SK-N-SH (cell line): ENCODE results near the gene PEAK1. TPM values are rescaled to one million over a fixed set of nuclear protein-coding genes. Genes with fewer than 3 reads are reported as not detected.

Experiments
- CTCF ChIA-PET: fragments of 300-600, 350-600 bp; formaldehyde crosslinking; extraction: SDS; loops from one replicate; lab custom pipeline; 2021; lab: Yijun Ruan, JAX
- POLR2A ChIA-PET: fragments of 350-600 bp; sonication (Branson Sonifier 250); formaldehyde crosslinking; extraction: SDS; loops from one replicate; lab custom pipeline; 2020; ENCODE audit warnings: antibody characterized with exemption, inconsistent platforms; lab: Yijun Ruan, JAX
- DNase-seq: peaks from one replicate; pipeline ENCODE4 v3.0.0; 2012
- H2AFZ ChIP-seq: fragments of 200-600 bp; sonication (generic); 2 replicates; pipeline ENCODE4 v1.8.1; 2016; ENCODE audit warnings: antibody characterized with exemption, mild to moderate bottlenecking, low read depth
- H3F3A ChIP-seq: fragments of 200-600 bp; sonication (generic); replicated peaks from 2 replicates; pipeline ENCODE3; 2016; ENCODE audit warnings: antibody characterized with exemption, mild to moderate bottlenecking; ENCODE audit not compliant: insufficient read depth
- H3K27ac ChIP-seq, 2 experiments: fragments of 200-500 bp in 1 of 2; fragments of 200-600 bp in 1 of 2; sonication (Bioruptor generic) in 1 of 2; sonication (generic), shearing (Covaris generic) in 1 of 2; 2 replicates each; pipeline versions ENCODE4 v1.5.1 to v1.6.1; 2014 to 2016; ENCODE audit warnings: low read depth in 2 of 2, inconsistent platforms in 1 of 2, low read length in 1 of 2, mild to moderate bottlenecking in 1 of 2, mixed read lengths in 1 of 2
- H3K27me3 ChIP-seq: fragments of 200-600 bp; sonication (generic), shearing (Covaris generic); 2 replicates; pipeline ENCODE4 v1.6.1; 2016; ENCODE audit warnings: mixed run types; ENCODE audit not compliant: insufficient read depth
- H3K36me3 ChIP-seq, 2 experiments: fragments of 200-500 bp in 1 of 2; fragments of 200-600 bp in 1 of 2; sonication (Bioruptor generic) in 1 of 2; sonication (generic) in 1 of 2; replicated peaks in 1 of 2; 2 replicates each; pipeline versions ENCODE3 to v1.5.1; 2014 to 2016; ENCODE audit warnings: low read length in 1 of 2, mild to moderate bottlenecking in 1 of 2; ENCODE audit not compliant: insufficient read depth in 2 of 2, control insufficient read depth in 1 of 2
- H3K4me1 ChIP-seq, 2 experiments: fragments of 200-500 bp in 1 of 2; fragments of 200-600 bp in 1 of 2; sonication (Bioruptor generic) in 1 of 2; sonication (generic), shearing (Covaris generic) in 1 of 2; 2 replicates each; pipeline versions ENCODE4 v1.5.1 to v1.6.1; 2014 to 2016; ENCODE audit warnings: low read depth in 1 of 2, low read length in 1 of 2, mixed run types in 1 of 2; ENCODE audit not compliant: insufficient read depth in 2 of 2, control insufficient read depth in 1 of 2
- H3K4me2 ChIP-seq: fragments of 200-600 bp; sonication (generic), shearing (Covaris generic); 2 replicates; pipeline ENCODE4 v1.6.1; 2017; ENCODE audit warnings: mixed run types
- H3K4me3 ChIP-seq, 2 experiments: fragments of 200-500 bp in 1 of 2; fragments of 200-600 bp in 1 of 2; sonication (Bioruptor generic) in 1 of 2; sonication (generic), shearing (Covaris generic) in 1 of 2; 2 replicates each; pipeline versions ENCODE4 v1.5.1 to v1.8.1; 2014 to 2016; ENCODE audit warnings: low read depth in 2 of 2, inconsistent platforms in 1 of 2, low read length in 1 of 2, mild to moderate bottlenecking in 1 of 2, mixed read lengths in 1 of 2, moderate library complexity in 1 of 2
- H3K79me2 ChIP-seq: fragments of 200-600 bp; sonication (generic); 2 replicates; pipeline ENCODE4 v1.8.1; 2017; ENCODE audit warnings: mild to moderate bottlenecking; ENCODE audit not compliant: insufficient read depth
- H3K9ac ChIP-seq: fragments of 200-600 bp; sonication (generic); 2 replicates; pipeline ENCODE4 v1.6.1; 2017; ENCODE audit warnings: mixed run types
- H3K9me2 ChIP-seq: fragments of 200-600 bp; sonication (generic); 2 replicates; pipeline ENCODE4 v1.6.1; 2017; ENCODE audit warnings: mixed run types
- H3K9me3 ChIP-seq: fragments of 200-600 bp; sonication (generic); 2 replicates; pipeline ENCODE4 v1.6.1; 2017; ENCODE audit warnings: mixed run types, mild to moderate bottlenecking, moderate library complexity
- H4K20me1 ChIP-seq: fragments of 200-600 bp; sonication (generic); 2 replicates; pipeline ENCODE4 v1.6.1; 2017; ENCODE audit warnings: mild to moderate bottlenecking, mixed run types; ENCODE audit not compliant: insufficient read depth
- CHD2 ChIP-seq: fragments of 150-350 bp; IDR thresholded peaks from 2 replicates; pipeline ENCODE4 v1.6.1; 2018; ENCODE audit warnings: low read length; ENCODE audit not compliant: partially characterized antibody
- EP300 ChIP-seq, 2 experiments: IDR thresholded peaks; 2 replicates each; pipeline versions ENCODE4 v1.4.0 to v1.6.1; 2012; ENCODE audit warnings: borderline replicate concordance in 1 of 2, low read depth in 1 of 2, low read length in 1 of 2
- EZH2phosphoT487 ChIP-seq: fragments of 200-600 bp; sonication (generic); IDR thresholded peaks from 2 replicates; pipeline ENCODE4 v1.6.1; 2017; ENCODE audit warnings: low read depth, mixed run types, mild to moderate bottlenecking, antibody characterized with exemption, moderate library complexity, borderline replicate concordance
- FOSL2 ChIP-seq: IDR thresholded peaks from 2 replicates; pipeline ENCODE4 v1.4.0; 2012; ENCODE audit warnings: low read depth, mild to moderate bottlenecking, moderate library complexity, borderline replicate concordance
- FOXM1 ChIP-seq: IDR thresholded peaks from 2 replicates; pipeline ENCODE4 v1.4.0; 2012; ENCODE audit warnings: low read depth, mild to moderate bottlenecking
- GABPA ChIP-seq: IDR thresholded peaks from 2 replicates; pipeline ENCODE4 v1.4.0; 2012; ENCODE audit warnings: low read depth, mild to moderate bottlenecking
- JUND ChIP-seq: IDR thresholded peaks from 2 replicates; pipeline ENCODE4 v1.4.0; 2012
- MAX ChIP-seq: IDR thresholded peaks from 2 replicates; pipeline ENCODE4 v1.4.0; 2012; ENCODE audit warnings: low read depth
- MEF2A ChIP-seq: IDR thresholded peaks from 2 replicates; pipeline ENCODE4 v1.4.0; 2012; ENCODE audit warnings: low read depth, borderline replicate concordance
- POLR2AphosphoS5 ChIP-seq: IDR thresholded peaks from 2 replicates; pipeline ENCODE4 v1.6.1; 2012; ENCODE audit warnings: low read depth, low read length
- RCOR1 ChIP-seq: fragments of 150-350 bp; IDR thresholded peaks from 2 replicates; pipeline ENCODE4 v1.6.1; 2017; ENCODE audit warnings: antibody characterized with exemption, low read length
- REST ChIP-seq: IDR thresholded peaks from 2 replicates; pipeline ENCODE4 v1.6.1; 2012; ENCODE audit warnings: mild to moderate bottlenecking, low read depth, low read length, moderate library complexity
- RFX5 ChIP-seq: IDR thresholded peaks from 2 replicates; pipeline ENCODE4 v1.6.1; 2012; ENCODE audit warnings: mild to moderate bottlenecking, improper control_type of control experiment, low read length
- RXRA ChIP-seq: IDR thresholded peaks from 2 replicates; pipeline ENCODE4 v1.4.0; 2012; ENCODE audit warnings: low read depth, mild to moderate bottlenecking, borderline replicate concordance
- TAF1 ChIP-seq: IDR thresholded peaks from 2 replicates; pipeline ENCODE4 v1.6.1; 2012; ENCODE audit warnings: low read depth, mild to moderate bottlenecking, low read length, moderate library complexity, borderline replicate concordance
- TCF12 ChIP-seq: IDR thresholded peaks from 2 replicates; pipeline ENCODE4 v1.4.0; 2012
- TEAD4 ChIP-seq: IDR thresholded peaks from 2 replicates; pipeline ENCODE4 v1.4.0; 2012; ENCODE audit warnings: mild to moderate bottlenecking, borderline replicate concordance; ENCODE audit not compliant: insufficient read depth
- USF2 ChIP-seq: fragments of 150-350 bp; IDR thresholded peaks from 2 replicates; pipeline ENCODE4 v1.6.1; 2017; ENCODE audit warnings: antibody characterized with exemption, low read length, low read depth, borderline replicate concordance
- ZBTB33 ChIP-seq: IDR thresholded peaks from 2 replicates; pipeline ENCODE4 v1.4.0; 2012; ENCODE audit warnings: low read depth, borderline replicate concordance
- WGBS: methylation state at CpG from one replicate; pipeline ENCODE4 v1.1.6; 2017; ENCODE audit warnings: low lambda C conversion rate; 5-methylcytosine and 5-hydroxymethylcytosine counted together
- polyA plus RNA-seq, 3 experiments: library from polyadenylated mRNA; depleted of rRNA; stranded (reverse); fragments of >200 nt; gene quantifications; 2 replicates each; pipeline ENCODE4 v1.2.3, GENCODE V29; 2012

The PEAK1 gene
- polyA plus RNA-seq, 1 of the 3 experiments (the other 2 are of a cell fraction), result 9.0 TPM

DNA sequence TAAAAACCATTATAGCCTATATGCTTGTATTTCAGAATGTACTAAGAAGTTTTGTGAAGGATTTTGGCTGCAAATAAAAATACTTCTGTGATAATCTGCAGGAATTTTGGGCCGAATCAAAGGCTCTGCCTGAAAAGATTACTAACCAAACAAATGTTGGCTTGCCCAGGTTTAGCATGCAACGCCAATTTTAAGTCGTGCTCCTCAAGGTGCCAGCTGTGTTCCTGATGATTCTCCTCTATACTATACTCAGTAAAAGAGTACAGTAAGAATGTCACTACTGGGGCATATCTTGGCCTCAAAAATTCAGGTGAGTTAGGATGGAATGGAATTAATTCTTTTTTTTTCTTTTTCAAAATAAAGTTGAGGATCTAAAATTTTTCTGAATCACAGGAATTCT lies 198.2 kb downstream of the PEAK1 start:
- POLR2A ChIA-PET, result no interaction called here

More for the DNA sequence above, 198.2 kb downstream of the PEAK1 start:
- no peak overlapping the region for H2AFZ ChIP-seq
- WGBS, result 96% methylated on average over 3 of the region's 3 CpGs
- H3K4me1 ChIP-seq, result peaks cover 0 to 30% of the 10 kb centered on the region in 2 experiments; a peak in 2 of 4 replicates
- H3K27me3 ChIP-seq, result no peaks in the 10 kb centered on the region
- H3K9me3 ChIP-seq, result no peaks in the 10 kb centered on the region
- CTCF ChIA-PET, result no interaction called here
- H4K20me1 ChIP-seq, result no peaks in the 10 kb centered on the region
- no peaks in the 10 kb centered on the region for H3F3A ChIP-seq
- H3K27ac ChIP-seq, result no peak overlapping the region
- peaks cover 0 to 16% of the 10 kb centered on the region in 2 experiments for H3K36me3 ChIP-seq
- DNase-seq, result no peak
- no peak for TF ChIP-seq MAX
- no peak for TF ChIP-seq EZH2phosphoT487
- no peak for TF ChIP-seq FOXM1
- TF ChIP-seq GABPA, result no peak
- TF ChIP-seq TCF12, result no peak
- TF ChIP-seq REST, result no peak
- no peak for TF ChIP-seq RXRA
- TF ChIP-seq RCOR1, result no peak
- no peak for TF ChIP-seq USF2
- no peak for TF ChIP-seq TAF1
- no peak for TF ChIP-seq CHD2
- no peak for TF ChIP-seq POLR2AphosphoS5
- no peak for TF ChIP-seq ZBTB33
- no peak for TF ChIP-seq RFX5
- no peak for TF ChIP-seq JUND
- no peak for TF ChIP-seq MEF2A
- no peak for TF ChIP-seq EP300 (IDR thresholded peaks at IDR 0.05; ENCODE audit: borderline replicate concordance in 1 of 2, low read depth in 1 of 2, low read length in 1 of 2)
- TF ChIP-seq TEAD4, result no peak
- TF ChIP-seq FOSL2, result no peak
- H3K4me3 ChIP-seq, result no peak overlapping the region
- H3K9me2 ChIP-seq, result no peaks in the 10 kb centered on the region
- no peak overlapping the region for H3K9ac ChIP-seq
- no peaks in the 10 kb centered on the region; the same call in 1 of the 2 replicates for H3K79me2 ChIP-seq
- H3K4me2 ChIP-seq, result no peak overlapping the region
